GM12878 (cell line): Measurements from ENCODE around the gene DKKL1. TPM values are rescaled to one million over a fixed set of nuclear protein-coding genes. Genes with fewer than 3 reads are reported as not detected.
A peak's percentile ranks its signal among the peaks of the same experiment; 100 is the strongest.

Experiments used
- ATAC-seq: fragments of 200-7000 bp; cut with Tn5 transposase; 3 replicates; pipeline ENCODE4 v1.9.1; 2020; ENCODE audit warnings: mild to moderate bottlenecking, moderate library complexity
- BruUV-seq: library from RNA; stranded (reverse); fragments of 400-500 nt; replicated peaks from 2 replicates; lab custom pipeline; 2021; lab: Mats Ljungman, UMichigan
- CTCF ChIA-PET: fragments of 300-600 bp; sonication (Branson Sonifier 250); formaldehyde crosslinking; extraction: SDS; loops from one replicate; lab custom pipeline; 2021; ENCODE audit warnings: inconsistent platforms; lab: Yijun Ruan, JAX
- POLR2A ChIA-PET: fragments of 350-600 bp; formaldehyde crosslinking; extraction: SDS; loops from one replicate; lab custom pipeline; 2021; ENCODE audit warnings: inconsistent platforms; lab: Charles Lee
- RAD21 ChIA-PET: fragments of 300-600 bp; sonication (Branson Sonifier 250); formaldehyde crosslinking; loops from one replicate; lab custom pipeline; 2023; ENCODE audit warnings: antibody characterized with exemption; ENCODE audit not compliant: unreplicated experiment; lab: Charles Lee
- SMC1A ChIA-PET: fragments of 300-600 bp; sonication (Branson Sonifier 250); formaldehyde crosslinking; loops from one replicate; lab custom pipeline; 2023; ENCODE audit not compliant: unreplicated experiment, uncharacterized antibody; lab: Charles Lee
- DNase-seq: peaks from one replicate; pipeline ENCODE4 v3.0.0-alpha.2; 2011; ENCODE audit warnings: low read depth, low spot score
- FAIRE-seq: peaks from 3 replicates; lab custom pipeline; 2011; peaks lifted over from hg19 to GRCh38; lab: Jason Lieb, UNC
- H2AFZ ChIP-seq: 2 replicates; pipeline ENCODE4 v1.6.0; 2011; ENCODE audit warnings: low read depth, low read length, control low read depth; ENCODE audit not compliant: control insufficient read depth
- H3K27ac ChIP-seq: 2 replicates; pipeline ENCODE4 v1.5.1; 2011; ENCODE audit warnings: control low read depth; ENCODE audit not compliant: control insufficient read depth, insufficient read depth
- H3K27me3 ChIP-seq, 2 experiments: replicated peaks in 1 of 2; 2 replicates each; pipeline versions ENCODE4 v1.6.0 to v1.6.1; 2011; ENCODE audit warnings: low read length in 1 of 2; ENCODE audit not compliant: control insufficient read depth in 2 of 2, insufficient read depth in 2 of 2
- H3K36me3 ChIP-seq, 2 experiments: 2 replicates each; pipeline ENCODE4 v1.5.1; 2011; ENCODE audit warnings: low read length in 1 of 2; ENCODE audit not compliant: control insufficient read depth in 2 of 2, insufficient read depth in 2 of 2
- H3K4me1 ChIP-seq: 2 replicates; pipeline ENCODE4 v1.6.1; 2011; ENCODE audit warnings: mild to moderate bottlenecking, low read length, moderate library complexity, mixed read lengths; ENCODE audit not compliant: control insufficient read depth, insufficient read depth
- H3K4me2 ChIP-seq: 2 replicates; pipeline ENCODE4 v1.6.0; 2011; ENCODE audit warnings: control low read depth; ENCODE audit not compliant: control insufficient read depth, insufficient read depth
- H3K4me3 ChIP-seq: fragments of 200-600 bp; sonication (generic); 2 replicates; pipeline ENCODE4 v1.5.1; 2016
- H3K79me2 ChIP-seq: 2 replicates; pipeline ENCODE4 v1.6.0; 2011; ENCODE audit warnings: low read length; ENCODE audit not compliant: control insufficient read depth, insufficient read depth
- H3K9ac ChIP-seq: 2 replicates; pipeline ENCODE4 v1.8.0; 2011; ENCODE audit warnings: low read length, control low read depth, mixed read lengths; ENCODE audit not compliant: control insufficient read depth, insufficient read depth
- H3K9me3 ChIP-seq: replicated peaks from 3 replicates; pipeline ENCODE4 v1.5.1; 2011; ENCODE audit warnings: mild to moderate bottlenecking, low read length; ENCODE audit not compliant: control insufficient read depth, insufficient read depth
- H4K20me1 ChIP-seq: 2 replicates; pipeline ENCODE4 v1.6.0; 2011; ENCODE audit not compliant: control insufficient read depth, insufficient read depth
- EZH2 ChIP-seq: IDR thresholded peaks from 2 replicates; pipeline ENCODE4 v1.6.1; 2012; ENCODE audit warnings: low read depth, mild to moderate bottlenecking, control low read depth, inconsistent platforms, low read length, borderline replicate concordance; ENCODE audit not compliant: control insufficient read depth
- KAT2A ChIP-seq: conservative IDR thresholded peaks from 2 replicates; pipeline ENCODE4 v1.6.1; 2011; ENCODE audit warnings: low read depth, low read length; ENCODE audit not compliant: control insufficient read depth
- ZBTB4 ChIP-seq: fragments of 450-650 bp; formaldehyde crosslinking; IDR thresholded peaks from 2 replicates; pipeline ENCODE4 v1.4.0; 2022; ENCODE audit warnings: mild to moderate bottlenecking, moderate library complexity
- WGBS: methylation state at CpG from one replicate; pipeline ENCODE4 v1.1.6; 2016; ENCODE audit warnings: low lambda C conversion rate; ENCODE audit not compliant: insufficient replicate concordance, insufficient coverage; ENCODE audit errors: missing lambda C conversion rate; 5-methylcytosine and 5-hydroxymethylcytosine counted together
- in situ Hi-C: fragments of 300-500 bp; cut with MboI; formaldehyde crosslinking; loops from 9 replicates; pipeline ENCODE4 v1.14.3; 2018; ENCODE audit warnings: mixed read lengths
- intact Hi-C: fragments of 100-400 bp; cut with micrococcal nuclease; formaldehyde crosslinking; loops from one replicate; pipeline ENCODE4 v1.14.2; 2022; ENCODE audit not compliant: unreplicated experiment
- polyA plus RNA-seq, 11 experiments: library from polyadenylated mRNA; depleted of rRNA in 4 of 11; unstranded in 6 of 11; stranded (reverse) in 5 of 11; fragments of >200 nt; fragmentation: Nextera tagmentation in 4 of 11; fragmentation: Illumina TruSeq in 1 of 11; extraction: Ambion mirVana in 4 of 11; extraction: Trizol in 1 of 11; gene quantifications; 1 replicate in 1 of 11; 2 replicates in 10 of 11; pipeline versions ENCODE4 v1.2.1 to v1.2.3, GENCODE V29; 2011 to 2016; ENCODE audit warnings: inconsistent platforms in 2 of 11, missing spikeins in 2 of 11, low read depth in 1 of 11
- total RNA-seq, 4 experiments: library from RNA; depleted of rRNA in 3 of 4; stranded (reverse); fragments of >200 nt in 3 of 4; fragmentation: Illumina TruSeq in 1 of 4; extraction: Trizol in 1 of 4; gene quantifications; 2 replicates each; pipeline versions ENCODE4 v1.2.1 to v1.2.3, GENCODE V29; 2013 to 2021
- TF ChIP-seq, protein P1 (sequence below): IDR thresholded peaks from 2 replicates; pipeline ENCODE4 v1.6.1; 2012; ENCODE audit warnings: mild to moderate bottlenecking, low read depth, low read length

DKKL1 gene
- total and polyA plus RNA-seq, 10 of the 15 experiments (the other 5 are each of a cell fraction or from before 2014, with no cell fraction given), result not detected

DNA sequence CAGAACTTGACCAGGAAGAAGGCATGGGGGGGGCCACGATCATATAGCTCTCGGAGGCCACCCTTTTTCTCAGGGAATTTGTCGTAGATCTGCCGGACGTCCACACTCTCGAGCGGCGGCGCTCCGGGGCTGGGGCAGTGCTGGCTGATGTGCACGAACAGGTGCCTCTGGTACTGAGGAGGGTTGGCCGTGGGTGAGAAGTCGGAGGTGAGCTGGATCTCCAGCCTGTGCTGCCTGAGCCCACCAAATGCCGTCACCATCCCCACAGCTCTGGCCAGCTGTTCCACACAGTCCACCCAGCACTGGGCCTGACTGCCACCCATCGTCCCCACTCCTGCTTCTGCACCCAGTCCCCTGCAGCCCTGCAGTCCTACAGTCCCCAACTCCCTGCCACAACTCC lies 16.5 kb upstream of the DKKL1 start:
- no peaks in the 10 kb centered on the region for H3K27me3 ChIP-seq
- in situ Hi-C loops (no loop called here), intact Hi-C loops (no loop called here)
- POLR2A ChIA-PET, result no interaction called here
- no peak overlapping the region for H2AFZ ChIP-seq
- no peaks in the 10 kb centered on the region; the same call in 2 of the 3 replicates for H3K9me3 ChIP-seq
- RAD21 ChIA-PET, result no interaction called here
- CTCF ChIA-PET, result interaction anchor here (1.2 to 1.4 kb wide), 2 partner anchors 11 to 44 kb away, joined by 4 to 5 read pairs; no protein-coding TSS in a partner anchor
- H3K27ac ChIP-seq, result no peak overlapping the region
- no TSS peak for BruUV-seq
- ATAC-seq (no peak), FAIRE-seq (no peak), DNase-seq (no peak)
- H3K4me3 ChIP-seq, result no peak overlapping the region
- H3K79me2 ChIP-seq, result no peaks in the 10 kb centered on the region
- SMC1A ChIA-PET, result interaction anchor here (1.0 kb wide), 1 partner anchor 16 kb away, joined by 3 read pairs; no protein-coding TSS in a partner anchor
- H3K9ac ChIP-seq, result no peak overlapping the region
- H4K20me1 ChIP-seq, result no peaks in the 10 kb centered on the region
- TF ChIP-seq EZH2, result no peak
- no peaks in the 10 kb centered on the region for H3K36me3 ChIP-seq
- H3K4me2 ChIP-seq, result no peak overlapping the region
- H3K4me1 ChIP-seq, result peaks cover 3% of the 10 kb centered on the region; the same call in 1 of the 2 replicates
- WGBS, result 83% methylated on average over 15 of the region's 15 CpGs

GRCh38 chr19:49347835-49348234 lies 15.8 kb upstream of the DKKL1 start:
- no peak overlapping the region for H3K27ac ChIP-seq
- ChIA-PET SMC1A (interaction anchor here (1.0 kb wide), 2 partner anchors 17 to 31 kb away, joined by 3 read pairs; no protein-coding TSS in a partner anchor), CTCF (interaction anchor here (0.8 to 1.4 kb wide), 4 partner anchors 11 to 95 kb away, joined by 3 to 5 read pairs (median 4); no protein-coding TSS in a partner anchor), RAD21 (interaction anchor here (1.3 kb wide), 1 partner anchor 22 kb away, joined by 3 read pairs; no protein-coding TSS in a partner anchor), POLR2A (interaction anchor here (1.0 kb wide), 1 partner anchor 7 kb away, joined by 5 read pairs; no protein-coding TSS in a partner anchor)
- DNase-seq (no peak), FAIRE-seq (no peak), ATAC-seq (peak; percentile 88)
- no TSS peak for BruUV-seq
- peaks cover 3% of the 10 kb centered on the region; the same call in 1 of the 2 replicates for H3K4me1 ChIP-seq
- 31% methylated on average over 3 of the region's 3 CpGs for WGBS
- in situ Hi-C loops (no loop called here), intact Hi-C loops (no loop called here)
- H3K4me2 ChIP-seq, result no peak overlapping the region
- no peaks in the 10 kb centered on the region; the same call in 2 of the 3 replicates for H3K9me3 ChIP-seq
- no peak overlapping the region for H3K4me3 ChIP-seq
- H3K27me3 ChIP-seq, result no peaks in the 10 kb centered on the region
- H4K20me1 ChIP-seq, result no peaks in the 10 kb centered on the region
- no peak overlapping the region for H2AFZ ChIP-seq
- no peak overlapping the region for H3K9ac ChIP-seq
- no peaks in the 10 kb centered on the region for H3K79me2 ChIP-seq
- no peaks in the 10 kb centered on the region for H3K36me3 ChIP-seq
- TF ChIP-seq, protein P1, sequence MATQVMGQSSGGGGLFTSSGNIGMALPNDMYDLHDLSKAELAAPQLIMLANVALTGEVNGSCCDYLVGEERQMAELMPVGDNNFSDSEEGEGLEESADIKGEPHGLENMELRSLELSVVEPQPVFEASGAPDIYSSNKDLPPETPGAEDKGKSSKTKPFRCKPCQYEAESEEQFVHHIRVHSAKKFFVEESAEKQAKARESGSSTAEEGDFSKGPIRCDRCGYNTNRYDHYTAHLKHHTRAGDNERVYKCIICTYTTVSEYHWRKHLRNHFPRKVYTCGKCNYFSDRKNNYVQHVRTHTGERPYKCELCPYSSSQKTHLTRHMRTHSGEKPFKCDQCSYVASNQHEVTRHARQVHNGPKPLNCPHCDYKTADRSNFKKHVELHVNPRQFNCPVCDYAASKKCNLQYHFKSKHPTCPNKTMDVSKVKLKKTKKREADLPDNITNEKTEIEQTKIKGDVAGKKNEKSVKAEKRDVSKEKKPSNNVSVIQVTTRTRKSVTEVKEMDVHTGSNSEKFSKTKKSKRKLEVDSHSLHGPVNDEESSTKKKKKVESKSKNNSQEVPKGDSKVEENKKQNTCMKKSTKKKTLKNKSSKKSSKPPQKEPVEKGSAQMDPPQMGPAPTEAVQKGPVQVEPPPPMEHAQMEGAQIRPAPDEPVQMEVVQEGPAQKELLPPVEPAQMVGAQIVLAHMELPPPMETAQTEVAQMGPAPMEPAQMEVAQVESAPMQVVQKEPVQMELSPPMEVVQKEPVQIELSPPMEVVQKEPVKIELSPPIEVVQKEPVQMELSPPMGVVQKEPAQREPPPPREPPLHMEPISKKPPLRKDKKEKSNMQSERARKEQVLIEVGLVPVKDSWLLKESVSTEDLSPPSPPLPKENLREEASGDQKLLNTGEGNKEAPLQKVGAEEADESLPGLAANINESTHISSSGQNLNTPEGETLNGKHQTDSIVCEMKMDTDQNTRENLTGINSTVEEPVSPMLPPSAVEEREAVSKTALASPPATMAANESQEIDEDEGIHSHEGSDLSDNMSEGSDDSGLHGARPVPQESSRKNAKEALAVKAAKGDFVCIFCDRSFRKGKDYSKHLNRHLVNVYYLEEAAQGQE, result no peak
- TF ChIP-seq KAT2A (no peak), ZBTB4 (CRISPR knock-in tag) (no peak)
